Measurements from ENCODE around the gene RFC5. TPM values are rescaled to one million over a fixed set of nuclear protein-coding genes. Genes with fewer than 3 reads are reported as not detected.
A peak's percentile ranks its signal among the peaks of the same experiment; 100 is the strongest.

The RFC5 gene
- total RNA-seq, 6 donors from 2014 or later = 5.0 to 10.5 (median 7.1) TPM

GRCh38 chr12:118058227-118058626 lies 41.7 kb downstream of the RFC5 start:
- WGBS, 2 donors = 91 to 98% methylated on average over 7 of the region's 7 CpGs
- Histone ChIP-seq H3K4me1 (peaks cover 23 to 52% (median 46%) of the 10 kb centered on the region in 4 donors), H3K9me3 (no peaks in the 10 kb centered on the region), H3K4me3 (no peak overlapping the region), H3K27ac (no peak overlapping the region), H3K36me3 (peaks cover 0 to 4% (median 0%) of the 10 kb centered on the region in 4 donors), H3K27me3 (no peaks in the 10 kb centered on the region)
- TF ChIP-seq POLR2A (IDR thresholded peaks at IDR 0.05) (no peak), EP300 (IDR thresholded peaks at IDR 0.05) (no peak)
- ATAC-seq (ENCODE audit: low FRiP score in 2 of 2) (no peak), DNase-seq (no peak)

- 87 to 89% methylated on average over 8 of the region's 8 CpGs for WGBS, 2 donors
- Histone ChIP-seq H3K4me1 (peaks cover 23 to 56% (median 44%) of the 10 kb centered on the region in 4 donors), H3K4me3 (no peak overlapping the region), H3K9me3 (no peaks in the 10 kb centered on the region), H3K36me3 (peaks cover 0 to 4% (median 0%) of the 10 kb centered on the region in 4 donors), H3K27ac (peak overlapping the region in 2 of 4 donors; percentile 95 to 96), H3K27me3 (no peaks in the 10 kb centered on the region)
- ATAC-seq (ENCODE audit: low FRiP score in 2 of 2) (no peak), DNase-seq (no peak)
- no peak for TF ChIP-seq POLR2AphosphoS5 (IDR thresholded peaks at IDR 0.05)
- no peak for TF ChIP-seq POLR2A (IDR thresholded peaks at IDR 0.05)
- TF ChIP-seq EP300 (IDR thresholded peaks at IDR 0.05) = no peak
- no peak for TF ChIP-seq CTCF (IDR thresholded peaks at IDR 0.05)
Observed at GRCh38 chr12:118058881-118059280, 42.4 kb downstream of the RFC5 start.

- 24% methylated on average over 11 of the region's 11 CpGs for WGBS, 2 donors
Observed at GRCh38 chr12:118059341-118060191, 43.1 kb downstream of the RFC5 start.

GRCh38 chr12:118060301-118061010 lies 44.0 kb downstream of the RFC5 start:
- ATAC-seq (ENCODE audit: low FRiP score in 2 of 2) = peak in 1 of 2 donors; percentile 61
- Histone ChIP-seq H3K36me3 (no peaks in the 10 kb centered on the region), H3K4me1 (peaks cover 25 to 64% (median 42%) of the 10 kb centered on the region in 4 donors), H3K27ac (peak overlapping the region; percentile 95 to 98 (median 96)), H3K9me3 (no peaks in the 10 kb centered on the region), H3K4me3 (peak overlapping the region; percentile 55 to 91 (median 83)), H3K27me3 (no peaks in the 10 kb centered on the region)
- DNase-seq = peak; percentile 58 to 93
- 1 to 3% methylated on average over 4 to 20 of the region's 46 CpGs for WGBS, 2 donors
- peak in 1 of 2 donors; percentile 10 for TF ChIP-seq POLR2AphosphoS5 (IDR thresholded peaks at IDR 0.05)
- no peak for TF ChIP-seq EP300 (IDR thresholded peaks at IDR 0.05)
- TF ChIP-seq POLR2A (IDR thresholded peaks at IDR 0.05) = peak in 1 of 4 donors; percentile 23

More at GRCh38 chr12:118059341-118060191, 43.1 kb downstream of the RFC5 start:
- no peaks in the 10 kb centered on the region for H3K27me3 ChIP-seq
- H3K4me3 ChIP-seq = peak overlapping the region in 3 of 4 donors; percentile 79 to 91 (median 87)
- H3K36me3 ChIP-seq = no peaks in the 10 kb centered on the region
- no peak for DNase-seq
- peaks cover 25 to 63% (median 45%) of the 10 kb centered on the region in 4 donors for H3K4me1 ChIP-seq
- TF ChIP-seq POLR2AphosphoS5 (IDR thresholded peaks at IDR 0.05) (no peak), EP300 (IDR thresholded peaks at IDR 0.05) (no peak), POLR2A (IDR thresholded peaks at IDR 0.05) (no peak), CTCF (IDR thresholded peaks at IDR 0.05) (no peak)
- H3K27ac ChIP-seq = peak overlapping the region; percentile 95 to 98 (median 96)
- ATAC-seq (ENCODE audit: low FRiP score in 2 of 2) = no peak
- H3K9me3 ChIP-seq = no peaks in the 10 kb centered on the region

- Histone ChIP-seq H3K27ac (peak within 1 kb of the TSS; percentile 95 to 98 (median 96)), H3K27me3 (no peaks in the 10 kb centered on the region), H3K9me3 (no peaks in the 10 kb centered on the region), H3K4me1 (peaks cover 22 to 61% (median 37%) of the 10 kb centered on the region in 4 donors), H3K4me3 (peak within 1 kb of the TSS; percentile 76 to 91 (median 83)), H3K36me3 (no peaks in the 10 kb centered on the region)
- WGBS, 2 donors = 0 to 1% methylated on average over 31 to 38 of the region's 76 CpGs
- TF ChIP-seq EP300 (IDR thresholded peaks at IDR 0.05) (no peak), POLR2AphosphoS5 (IDR thresholded peaks at IDR 0.05) (no peak), POLR2A (IDR thresholded peaks at IDR 0.05) (peak in 1 of 4 donors; percentile 29)
- DNase-seq (peak; percentile 75 to 95), ATAC-seq (ENCODE audit: low FRiP score in 2 of 2) (peak; percentile 8 to 80)
Observed at GRCh38 chr12:118061011-118061872, 44.7 kb downstream of the RFC5 start, which contains the start of gene WSB2. TSS of gene WSB2 (minus strand) at chr12:118061179. CDS start at chr12:118061048, 131 bp downstream.

All from upper lobe of left lung (tissue), 6 donors.